GM11168 (cell line): Measurements from ENCODE around the gene CARNS1.

Experiments used
- in situ Hi-C: fragments of 300-500 bp; cut with MboI; formaldehyde crosslinking; loops from one replicate; pipeline ENCODE4 v1.12.0; 2022; ENCODE audit warnings: low sequenced_read_pairs; ENCODE audit not compliant: unreplicated experiment

CARNS1 gene

DNA sequence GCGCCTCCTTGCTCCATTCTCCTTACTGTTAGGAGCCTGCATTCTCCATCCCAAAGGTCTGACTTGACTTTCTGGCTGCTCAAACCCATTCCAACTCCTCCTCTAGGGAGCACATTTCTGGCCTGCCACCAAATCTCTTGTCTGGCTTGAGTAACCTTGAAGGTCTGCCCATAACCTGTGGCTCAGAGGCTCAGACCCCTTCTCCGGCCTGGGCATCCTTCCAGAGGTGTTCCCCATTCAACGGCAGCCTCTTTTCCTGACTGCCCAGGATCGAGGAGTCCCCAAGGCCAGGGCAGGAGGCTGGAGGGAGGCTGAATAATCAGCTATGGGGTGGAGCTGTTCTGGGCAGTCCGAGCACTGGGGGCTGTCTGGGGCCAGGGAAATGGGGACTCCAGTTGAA lies 21.5 kb upstream of the CARNS1 start:
- in situ Hi-C loops: no loop called here

DNA sequence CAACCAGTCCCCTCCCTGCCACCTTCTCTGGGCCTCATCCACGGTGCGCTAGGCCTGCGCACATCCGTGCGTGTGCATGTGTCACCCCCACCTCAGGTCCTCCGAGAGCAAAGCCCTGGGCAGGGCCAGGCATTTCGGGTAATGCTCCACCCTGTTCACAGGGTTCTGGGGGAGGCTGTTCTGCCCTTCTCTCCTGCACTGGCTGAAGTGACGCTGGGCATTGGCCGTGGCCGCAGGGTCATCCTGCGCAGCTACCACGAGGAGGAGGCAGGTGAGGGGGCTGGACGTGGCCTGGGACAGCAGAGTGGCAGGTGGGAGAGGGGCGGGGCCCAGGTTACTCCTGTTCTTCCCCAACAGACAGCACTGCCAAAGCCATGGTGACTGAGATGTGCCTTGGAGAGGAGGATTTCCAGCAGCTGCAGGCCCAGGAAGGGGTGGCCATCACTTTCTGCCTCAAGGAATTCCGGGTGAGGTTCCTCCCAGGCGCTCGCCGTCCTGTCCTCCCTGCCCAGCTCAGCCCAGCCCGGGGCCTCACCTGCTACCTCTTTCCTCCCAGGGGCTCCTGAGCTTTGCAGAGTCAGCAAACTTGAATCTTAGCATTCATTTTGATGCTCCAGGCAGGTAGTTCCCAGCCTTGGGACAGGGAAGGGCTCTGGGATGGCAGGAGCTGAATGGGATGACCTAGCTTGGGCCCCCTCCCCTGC lies 19.8 kb upstream of the CARNS1 start:
- in situ Hi-C loops: no loop called here

DNA sequence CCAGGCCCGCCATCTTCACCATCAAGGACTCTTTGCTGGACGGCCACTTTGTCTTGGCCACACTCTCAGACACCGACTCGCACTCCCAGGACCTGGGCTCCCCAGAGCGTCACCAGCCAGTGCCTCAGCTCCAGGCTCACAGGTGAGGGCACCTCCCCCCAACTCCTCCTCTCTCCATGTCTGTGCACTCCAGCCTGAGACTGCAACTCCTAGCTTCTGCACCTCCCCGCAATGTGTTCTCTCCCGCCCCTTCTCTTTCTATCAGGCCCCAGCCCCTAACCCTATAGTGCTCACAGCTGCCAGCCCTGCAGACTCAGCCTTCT lies 19.3 kb upstream of the CARNS1 start:
- in situ Hi-C loops: no loop called here

DNA sequence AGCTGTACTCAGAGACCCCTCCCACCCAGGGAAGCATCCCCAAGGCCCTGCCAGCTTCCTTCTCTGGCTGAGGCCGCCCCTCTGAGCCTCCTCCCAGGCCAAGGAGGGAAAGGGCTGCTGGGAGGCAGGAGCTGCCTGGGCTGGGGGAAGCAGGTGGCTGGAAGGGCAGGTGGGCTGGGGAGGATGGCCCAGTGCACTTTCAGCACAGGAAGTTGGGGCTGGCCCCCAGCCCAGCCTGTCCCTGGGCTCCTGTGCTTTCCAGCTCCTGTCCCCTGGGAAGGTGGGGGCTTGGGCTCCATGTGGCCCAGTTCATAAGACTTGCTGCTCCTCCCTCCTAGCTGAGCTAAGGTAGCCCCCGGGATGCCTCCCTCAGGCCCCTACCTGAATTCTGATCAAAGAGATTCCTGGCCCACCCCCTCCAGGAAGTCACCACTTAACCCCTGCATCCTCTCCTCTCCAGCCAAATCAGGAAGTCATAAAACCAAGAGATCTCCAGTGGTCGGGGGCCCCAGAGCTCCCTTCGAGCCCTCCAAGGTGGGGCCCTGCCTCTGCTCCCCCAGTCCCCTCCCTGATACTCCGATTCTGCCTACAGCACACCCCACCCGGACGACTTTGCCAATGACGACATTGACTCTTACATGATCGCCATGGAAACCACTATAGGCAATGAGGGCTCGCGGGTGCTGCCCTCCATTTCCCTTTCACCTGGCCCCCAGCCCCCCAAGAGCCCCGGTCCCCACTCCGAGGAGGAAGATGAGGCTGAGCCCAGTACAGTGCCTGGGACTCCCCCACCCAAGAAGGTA lies 18.7 kb upstream of the CARNS1 start:
- in situ Hi-C loops: no loop called here

DNA sequence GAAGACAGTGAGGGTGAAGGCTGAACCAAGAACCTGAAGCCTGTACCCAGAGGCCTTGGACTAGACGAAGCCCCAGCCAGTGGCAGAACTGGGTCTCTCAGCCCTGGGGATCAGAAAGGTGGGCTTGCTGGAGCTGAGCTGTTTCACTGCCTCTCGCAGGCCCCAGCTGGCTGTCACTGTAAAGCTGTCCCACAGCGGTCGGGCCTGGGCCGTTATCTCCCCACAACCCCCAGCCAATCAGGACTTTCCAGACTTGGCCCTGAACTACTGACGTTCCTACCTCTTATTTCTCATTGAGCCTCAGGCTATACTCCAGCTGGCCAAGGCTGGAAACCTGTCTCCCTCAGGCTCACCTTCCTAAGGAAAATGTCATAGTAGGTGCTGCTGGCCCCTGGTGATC lies 17.9 kb upstream of the CARNS1 start:
- in situ Hi-C loops: no loop called here

DNA sequence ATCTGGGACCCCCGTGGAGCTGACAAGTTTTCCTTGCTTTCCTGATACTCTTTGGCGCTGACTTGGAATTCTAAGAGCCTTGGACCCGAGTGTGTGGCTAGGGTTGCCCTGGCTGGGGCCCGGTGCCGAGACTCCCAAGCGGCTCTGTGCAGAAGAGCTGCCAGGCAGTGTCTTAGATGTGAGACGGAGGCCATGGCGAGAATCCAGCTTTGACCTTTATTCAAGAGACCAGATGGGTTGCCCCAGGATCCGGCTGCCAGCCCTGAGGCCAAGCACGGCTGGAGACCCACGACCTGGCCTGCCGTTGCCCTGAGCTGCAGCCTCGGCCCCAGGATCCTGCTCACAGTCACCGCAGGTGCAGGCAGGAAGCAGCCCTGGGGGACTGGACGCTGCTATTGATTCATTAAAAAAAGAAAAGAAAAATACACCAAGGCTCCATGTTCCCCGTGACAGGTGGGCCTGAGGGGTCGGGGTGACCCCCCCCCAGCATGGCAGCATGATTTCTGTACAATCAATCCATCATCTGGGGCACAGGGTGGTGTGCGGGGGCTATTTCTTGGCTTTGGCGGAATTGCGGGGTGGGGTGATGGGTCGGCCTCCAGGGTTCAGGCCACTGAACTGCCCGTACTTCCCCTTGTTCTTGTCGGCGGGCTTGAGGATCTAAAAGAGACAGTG lies 17.4 kb upstream of the CARNS1 start:
- in situ Hi-C loops: no loop called here

DNA sequence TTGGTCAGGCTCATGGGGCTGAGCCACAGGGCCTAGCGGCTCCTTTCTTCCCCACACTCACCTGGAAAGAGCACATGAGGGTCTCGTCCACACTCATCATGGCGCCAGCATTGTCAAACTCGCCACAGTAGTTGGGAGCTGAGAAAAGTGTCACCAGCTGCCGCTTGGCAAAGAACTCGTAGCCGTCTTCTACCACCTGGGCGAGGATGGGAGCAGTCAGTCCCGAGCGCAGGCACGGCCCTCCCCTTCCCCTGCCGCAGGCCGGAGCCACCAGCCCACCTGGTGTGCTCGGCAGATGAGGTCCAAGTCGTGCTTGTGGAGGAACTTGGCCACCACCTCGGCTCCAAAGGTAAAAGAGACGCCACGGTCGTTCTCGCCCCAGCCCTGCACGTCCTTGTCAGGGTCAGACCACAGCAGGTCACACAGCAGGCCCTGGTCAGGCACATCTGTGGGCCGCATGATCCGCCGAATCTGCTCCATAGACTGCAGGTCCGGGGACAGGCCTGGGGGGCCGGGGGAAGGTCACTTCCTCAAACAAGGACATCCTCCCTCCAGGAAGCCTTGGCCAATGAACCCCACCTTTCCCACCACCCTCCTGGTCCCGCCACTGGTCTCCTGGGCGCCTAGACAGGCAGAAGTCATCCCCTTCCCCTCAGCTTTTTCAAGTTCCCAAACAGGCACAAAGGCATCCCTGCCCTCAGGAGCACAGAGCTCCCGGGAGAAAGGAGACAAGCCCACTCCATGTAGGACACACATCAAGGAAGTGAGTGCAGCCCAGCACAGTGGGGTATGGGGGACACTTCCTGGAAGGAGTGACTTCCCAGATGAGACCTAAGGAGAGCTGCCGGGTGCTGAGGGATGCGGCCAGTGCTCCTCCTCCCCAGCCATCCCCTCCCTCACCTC lies 16.6 kb upstream of the CARNS1 start:
- in situ Hi-C loops: no loop called here

DNA sequence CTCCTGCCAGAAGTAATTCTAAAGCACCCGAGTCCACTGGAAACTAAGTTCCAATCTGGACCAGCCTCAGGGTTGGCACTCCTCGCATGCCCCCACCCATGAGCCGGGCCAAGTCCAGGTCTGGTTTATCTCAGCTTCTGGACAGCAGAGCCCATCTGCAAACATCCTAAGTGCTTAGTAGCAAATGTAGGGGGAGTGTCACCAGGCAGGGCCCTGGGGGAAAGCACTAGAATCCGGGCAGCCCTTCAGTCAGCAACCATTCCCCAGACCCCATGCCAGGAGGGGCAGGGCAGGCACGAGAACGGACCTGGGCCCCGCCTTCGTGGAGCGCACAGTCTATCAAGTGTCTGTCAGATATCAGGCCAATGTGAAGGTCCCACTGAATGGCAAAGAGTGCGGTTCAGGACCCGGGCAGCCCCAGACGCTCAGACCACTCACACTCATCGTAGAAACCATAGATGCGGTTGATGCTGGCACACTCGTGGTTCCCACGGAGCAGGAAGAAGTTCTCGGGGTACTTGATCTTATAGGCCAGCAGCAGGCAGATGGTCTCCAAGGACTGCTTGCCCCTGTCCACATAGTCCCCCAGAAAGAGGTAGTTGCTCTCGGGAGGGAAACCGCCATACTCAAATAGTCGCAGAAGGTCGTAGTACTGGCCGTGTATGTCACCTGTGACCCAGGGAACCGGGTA lies 15.1 kb upstream of the CARNS1 start:
- in situ Hi-C loops: loop anchor here (10.0 kb wide), 1 partner anchor 104 kb away; the partner anchor contains the start of genes CDK2AP2 and PITPNM1

DNA sequence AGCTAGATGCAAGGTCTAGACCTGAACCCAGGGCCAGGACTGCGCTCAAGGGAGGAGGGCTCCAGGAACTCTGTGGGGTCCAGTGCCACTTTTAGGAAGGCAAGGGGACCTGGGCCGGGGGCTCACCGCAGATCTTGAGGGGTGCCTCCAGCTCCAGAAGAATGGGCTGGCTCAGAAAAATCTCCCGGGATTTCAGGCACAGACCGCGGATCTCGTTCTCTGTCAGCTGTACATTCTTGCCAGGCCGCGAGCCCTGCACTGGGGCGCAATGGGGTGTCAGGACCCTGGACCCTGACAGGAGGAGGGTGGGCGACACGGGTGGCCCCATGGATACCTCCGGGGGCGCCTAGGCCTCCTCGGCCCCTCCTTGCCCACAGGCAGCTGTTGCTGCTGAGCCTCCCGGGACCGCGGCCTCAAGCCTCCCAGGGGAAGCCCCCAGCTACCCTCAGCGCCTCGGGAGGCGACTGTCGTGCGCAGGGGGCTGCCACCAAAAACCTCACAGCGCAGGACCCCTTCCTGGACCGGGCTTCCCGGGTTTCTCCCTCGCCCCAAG lies 14.5 kb upstream of the CARNS1 start:
- in situ Hi-C loops: loop anchor here (10.0 kb wide), 1 partner anchor 104 kb away; the partner anchor contains the start of genes CDK2AP2 and PITPNM1

DNA sequence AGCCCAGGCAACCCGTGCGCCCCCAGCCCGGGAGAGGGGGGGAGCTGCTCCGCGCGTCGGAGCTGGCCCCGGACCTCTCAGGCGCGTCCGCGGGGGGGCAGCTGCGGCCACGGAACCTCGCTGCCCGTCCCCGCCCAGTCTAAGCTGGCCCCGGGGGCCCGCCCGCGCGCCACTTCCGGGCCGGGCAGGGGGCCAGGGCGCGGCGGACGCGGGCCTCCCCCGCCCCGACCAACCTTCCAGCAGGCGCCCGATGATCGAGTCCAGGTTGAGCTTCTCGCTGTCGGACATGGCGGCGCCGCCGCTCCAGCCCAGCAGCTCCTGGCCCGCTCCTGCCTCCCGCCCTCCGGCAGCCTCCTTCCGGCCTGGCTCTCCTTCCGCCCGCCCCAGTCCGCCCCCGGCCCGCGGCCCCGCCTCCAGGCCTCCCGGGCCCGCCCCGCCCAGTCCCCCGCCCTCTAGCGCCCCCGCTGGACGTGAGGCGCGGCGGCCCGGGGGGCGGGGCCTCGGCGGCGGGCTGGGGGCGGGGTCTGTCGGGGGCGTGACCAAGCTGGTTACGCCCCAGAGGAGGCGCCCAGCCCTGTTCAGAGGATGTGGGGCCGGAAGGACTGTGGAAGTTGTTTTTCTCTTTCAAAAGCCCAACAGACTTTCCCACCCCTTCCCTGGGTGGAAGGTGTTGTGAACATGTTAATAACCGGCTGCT lies 13.8 kb upstream of the CARNS1 start, which contains the start of gene PPP1CA:
Gene PPP1CA (minus strand): TSS at position 364 of the 697 bp plus-strand sequence. CDS start 76 bp downstream, at position 288.
- in situ Hi-C loops: loop anchor here (10.0 kb wide), 1 partner anchor 103 kb away; the partner anchor contains the start of genes CDK2AP2 and PITPNM1

DNA sequence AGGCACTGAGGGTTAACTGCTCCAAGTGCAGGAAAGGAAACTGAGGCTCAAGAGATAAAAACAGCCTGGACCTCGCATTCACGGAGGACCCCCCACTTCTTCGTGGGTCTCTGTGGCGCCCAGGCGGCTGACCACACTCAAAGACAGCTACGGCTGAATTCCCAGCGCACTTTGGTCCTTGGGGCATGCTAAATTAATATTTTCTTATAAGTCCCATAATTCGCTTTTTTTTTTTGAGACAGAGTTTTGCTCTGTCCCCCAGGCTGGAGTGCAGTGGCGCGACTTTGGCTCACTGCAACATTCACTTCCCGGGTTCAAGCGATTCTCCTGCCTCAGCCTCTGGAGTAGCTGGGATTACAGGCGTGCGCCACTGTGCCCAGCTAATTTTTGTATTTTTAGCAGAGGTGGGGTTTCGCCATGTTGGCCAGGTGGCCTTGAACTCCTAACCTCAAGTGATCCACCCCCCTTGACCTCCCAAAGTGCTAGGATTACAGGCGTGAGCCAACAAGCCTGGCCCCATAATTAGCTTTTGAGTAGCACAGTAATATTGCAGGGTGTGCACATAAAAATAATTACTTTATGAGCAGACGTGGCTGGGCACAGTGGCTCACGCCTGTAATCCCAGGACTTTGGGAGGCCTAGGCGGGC lies 13.2 kb upstream of the CARNS1 start:
- in situ Hi-C loops: loop anchor here (10.0 kb wide), 1 partner anchor 102 kb away; the partner anchor contains the start of genes CDK2AP2 and PITPNM1

DNA sequence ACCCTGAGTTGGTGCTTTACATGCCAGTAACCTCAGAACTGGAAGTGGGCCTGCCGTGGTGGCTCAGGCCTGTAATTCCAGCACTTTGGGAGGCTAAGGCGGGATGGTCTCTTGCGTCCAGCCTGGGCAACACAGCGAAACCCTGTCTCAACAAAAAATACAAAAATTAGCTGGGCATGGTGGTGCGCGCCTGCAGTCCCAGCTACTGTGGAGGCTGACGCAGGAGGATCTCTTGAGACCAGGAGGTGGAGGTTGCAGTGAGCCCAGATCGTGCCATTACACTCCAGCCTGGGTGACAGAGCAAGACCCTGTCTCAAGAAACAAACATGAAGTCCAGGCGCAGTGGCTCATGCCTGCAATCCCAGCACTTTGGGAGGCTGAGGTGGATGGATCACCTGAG lies 12.4 kb upstream of the CARNS1 start:
- in situ Hi-C loops: loop anchor here (10.0 kb wide), 1 partner anchor 102 kb away; the partner anchor contains the start of genes CDK2AP2 and PITPNM1

DNA sequence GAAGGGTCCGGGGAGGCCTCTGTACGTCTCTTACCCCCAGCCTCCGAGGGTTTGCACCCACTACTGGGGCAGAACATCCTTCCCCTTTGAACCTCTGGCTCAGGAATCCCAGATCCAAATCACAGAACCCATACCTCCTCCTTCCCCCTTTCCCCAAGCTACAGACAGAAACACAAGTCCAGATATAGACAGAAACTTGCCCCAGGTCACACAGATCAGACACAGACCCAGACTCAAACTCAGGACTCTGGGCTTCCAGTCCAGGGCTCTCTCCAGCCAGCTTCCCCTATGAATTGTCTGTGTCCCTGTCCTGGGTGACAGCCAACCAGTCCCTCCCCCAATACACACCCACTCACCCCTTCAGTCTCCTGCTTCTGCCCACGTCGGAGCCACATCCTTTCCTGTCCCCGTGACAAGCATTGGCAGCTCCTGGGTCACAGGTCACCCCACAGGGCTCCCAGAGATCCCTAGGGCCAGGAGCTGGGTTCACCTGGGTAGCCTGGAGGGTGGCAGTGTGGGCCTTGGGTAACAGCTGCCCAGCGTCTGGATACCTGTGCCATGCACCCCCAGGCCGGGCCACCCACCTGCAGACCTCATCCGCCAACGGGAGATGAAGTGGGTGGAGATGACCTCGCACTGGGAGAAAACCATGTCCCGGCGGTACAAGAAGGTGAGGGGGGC lies 10.8 kb upstream of the CARNS1 start:
- in situ Hi-C loops: loop anchor here (10.0 kb wide), 1 partner anchor 100 kb away; the partner anchor contains the start of genes CDK2AP2 and PITPNM1

DNA sequence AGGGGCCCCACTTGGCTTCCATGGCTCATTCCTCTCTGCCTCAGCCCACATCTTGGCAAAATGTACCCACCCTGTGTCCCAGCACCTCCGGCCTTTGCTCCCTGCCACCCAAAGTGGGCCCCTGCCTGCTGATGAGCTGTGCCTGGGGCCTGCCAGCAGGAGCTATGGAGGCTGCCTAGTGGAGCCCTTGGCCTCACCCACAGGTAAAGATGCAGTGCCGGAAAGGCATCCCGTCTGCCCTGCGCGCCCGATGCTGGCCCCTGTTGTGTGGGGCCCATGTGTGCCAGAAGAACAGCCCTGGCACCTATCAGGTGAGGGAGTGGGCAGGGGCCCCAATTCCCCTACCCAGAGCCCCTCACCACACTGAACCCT lies 10.3 kb upstream of the CARNS1 start:
- in situ Hi-C loops: loop anchor here (10.0 kb wide), 1 partner anchor 100 kb away; the partner anchor contains the start of genes CDK2AP2 and PITPNM1

DNA sequence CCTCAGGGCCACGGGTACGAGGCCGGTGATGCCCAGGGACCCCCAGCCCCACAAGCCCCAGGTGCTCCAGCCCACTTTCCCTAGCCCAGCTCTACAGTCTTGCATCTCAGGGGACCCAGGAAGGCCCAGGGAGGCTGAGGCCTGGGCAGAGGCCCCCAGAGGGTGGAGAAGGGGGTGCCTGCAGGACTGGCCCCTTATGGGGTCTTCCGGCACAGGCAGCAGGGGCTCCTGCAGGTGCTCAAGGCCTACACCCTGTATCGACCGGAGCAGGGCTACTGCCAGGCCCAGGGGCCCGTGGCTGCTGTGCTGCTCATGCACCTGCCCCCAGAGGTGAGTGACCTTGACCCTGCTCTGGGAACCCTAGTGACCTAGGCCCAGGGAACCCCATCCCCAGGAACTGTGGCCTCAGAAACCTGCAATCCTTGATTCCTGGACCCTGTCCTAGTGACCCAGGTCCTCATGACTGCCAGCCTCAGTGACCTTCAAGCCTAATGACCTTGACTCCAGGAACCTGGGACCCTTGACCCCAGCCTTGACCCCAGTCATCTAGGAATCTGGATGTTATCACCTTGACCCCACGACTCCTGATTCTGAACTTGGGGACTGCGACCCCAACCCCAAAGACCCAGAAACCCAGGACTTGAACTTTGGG lies 9.7 kb upstream of the CARNS1 start:
- in situ Hi-C loops: loop anchor here (10.0 kb wide), 1 partner anchor 99 kb away; the partner anchor contains the start of genes CDK2AP2 and PITPNM1

DNA sequence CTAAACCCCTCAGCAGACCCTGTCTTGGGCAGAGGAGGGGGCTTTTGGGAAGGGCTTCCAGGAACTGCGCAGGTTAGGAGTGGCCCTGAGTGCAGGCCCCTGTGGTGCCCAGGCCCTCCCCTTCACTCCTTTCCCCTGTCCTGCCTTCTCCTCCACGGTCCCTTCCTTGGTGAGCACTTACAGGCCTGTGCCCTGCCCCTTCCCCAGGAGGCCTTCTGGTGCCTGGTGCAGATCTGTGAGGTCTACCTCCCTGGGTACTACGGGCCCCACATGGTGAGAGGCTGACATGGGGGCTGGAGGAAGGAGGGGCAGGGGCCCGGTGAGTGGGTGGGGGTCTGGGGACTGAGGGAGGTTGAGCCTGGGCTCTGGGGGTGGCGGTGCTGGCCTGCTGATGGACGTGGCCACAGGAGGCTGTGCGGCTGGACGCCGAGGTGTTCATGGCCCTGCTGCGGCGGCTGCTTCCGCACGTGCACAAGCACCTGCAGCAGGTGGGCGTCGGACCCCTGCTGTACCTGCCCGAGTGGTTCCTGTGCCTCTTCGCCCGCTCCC lies 9.0 kb upstream of the CARNS1 start:
- in situ Hi-C loops: loop anchor here (10.0 kb wide), 1 partner anchor 98 kb away; the partner anchor contains the start of genes CDK2AP2 and PITPNM1
